AG04450 (cell line): ENCODE data around the gene GNPTAB. TPM values are rescaled to one million over a fixed set of nuclear protein-coding genes. Genes with fewer than 3 reads are reported as not detected.

Experiments
- CTCF ChIA-PET: fragments of 300-600, 350-600 bp; formaldehyde crosslinking; extraction: SDS; loops from one replicate; lab custom pipeline; 2022; ENCODE audit warnings: antibody characterized with exemption, inconsistent platforms; lab: Charles Lee
- POLR2A ChIA-PET: fragments of 350-600 bp; formaldehyde crosslinking; extraction: SDS; loops from one replicate; lab custom pipeline; 2021; ENCODE audit warnings: antibody characterized with exemption, inconsistent platforms; lab: Yijun Ruan, JAX
- DNase-seq: peaks from one replicate; pipeline ENCODE4 v3.0.0-alpha.2; 2011; ENCODE audit warnings: low read depth, low spot score
- H3K27ac ChIP-seq: one replicate; pipeline ENCODE4 v1.5.1; 2012; ENCODE audit warnings: low read depth, low read length, control low read depth
- H3K27me3 ChIP-seq: one replicate; pipeline ENCODE4 v1.6.0; 2012; ENCODE audit warnings: low read length; ENCODE audit not compliant: control insufficient read depth, insufficient read depth
- H3K4me3 ChIP-seq: 2 replicates; pipeline ENCODE4 v1.5.1; 2011; ENCODE audit warnings: mild to moderate bottlenecking, low read depth, low read length, control low read depth
- H3K9me3 ChIP-seq: 2 replicates; pipeline ENCODE4 v1.5.1; 2012; ENCODE audit warnings: low read length; ENCODE audit not compliant: control insufficient read depth, insufficient read depth
- CTCF ChIP-seq: IDR thresholded peaks from 2 replicates; pipeline ENCODE4 v1.5.1; 2011; ENCODE audit warnings: low read depth, low read length, control low read depth, inconsistent platforms
- polyA plus RNA-seq: library from polyadenylated mRNA; depleted of rRNA; stranded (reverse); fragments of >200 nt; gene quantifications from 2 replicates; pipeline ENCODE4 v1.2.3, GENCODE V29; 2011

GNPTAB gene
- polyA plus RNA-seq, 1 experiment: 34.3 TPM

- no peak for TF ChIP-seq CTCF
- no peak for DNase-seq
- CTCF ChIA-PET: interaction anchor here (0.9 kb wide), 1 partner anchor 107 kb away, joined by 3 read pairs; no protein-coding TSS in a partner anchor
Observed at GRCh38 chr12:101733166-101733565, 97.6 kb downstream of the GNPTAB start.

GRCh38 chr12:101732318-101732717, 98.4 kb downstream of the GNPTAB start:
- Histone ChIP-seq H3K9me3 (no peaks in the 10 kb centered on the region), H3K27ac (no peak overlapping the region), H3K4me3 (no peak overlapping the region), H3K27me3 (no peaks in the 10 kb centered on the region)
- CTCF ChIA-PET: no interaction called here
- POLR2A ChIA-PET: no interaction called here
- no peak for TF ChIP-seq CTCF
- DNase-seq: no peak

More at GRCh38 chr12:101733166-101733565, 97.6 kb downstream of the GNPTAB start:
- Histone ChIP-seq H3K27me3 (no peaks in the 10 kb centered on the region), H3K27ac (no peak overlapping the region), H3K4me3 (no peak overlapping the region), H3K9me3 (no peaks in the 10 kb centered on the region)
- POLR2A ChIA-PET: no interaction called here

- Histone ChIP-seq H3K4me3 (no peak overlapping the region), H3K27me3 (no peaks in the 10 kb centered on the region), H3K9me3 (no peaks in the 10 kb centered on the region), H3K27ac (no peak overlapping the region)
- no peak for DNase-seq
- POLR2A ChIA-PET: no interaction called here
- no peak for TF ChIP-seq CTCF
- CTCF ChIA-PET: no interaction called here
Observed at GRCh38 chr12:101729842-101730241, 100.9 kb downstream of the GNPTAB start.

- H3K9me3 ChIP-seq: no peaks in the 10 kb centered on the region
- POLR2A ChIA-PET: no interaction called here
- DNase-seq: no peak
- no peak for TF ChIP-seq CTCF
- CTCF ChIA-PET: no interaction called here
- H3K27ac ChIP-seq: no peak overlapping the region
- H3K4me3 ChIP-seq: no peak overlapping the region
- no peaks in the 10 kb centered on the region for H3K27me3 ChIP-seq
Observed at GRCh38 chr12:101727098-101727497, 103.7 kb downstream of the GNPTAB start.

GRCh38 chr12:101722392-101722791, 108.4 kb downstream of the GNPTAB start:
- CTCF ChIA-PET: interaction anchor here (0.6 to 1.2 kb wide), 2 partner anchors 37 to 1433 kb away, joined by 3 to 5 read pairs; no protein-coding TSS in a partner anchor
- Histone ChIP-seq H3K27me3 (no peaks in the 10 kb centered on the region), H3K9me3 (no peaks in the 10 kb centered on the region), H3K4me3 (no peak overlapping the region), H3K27ac (no peak overlapping the region)
- no peak for DNase-seq
- no peak for TF ChIP-seq CTCF
- POLR2A ChIA-PET: no interaction called here
